HG03520 (cell line): ENCODE results near the gene VILL.

Experiments
- ATAC-seq: cut with Tn5 transposase; IDR thresholded peaks from one replicate; pipeline ENCODE4 v1.9.1; 2021; ENCODE audit warnings: mild to moderate bottlenecking, moderate library complexity; ENCODE audit not compliant: unreplicated experiment

Gene VILL

DNA sequence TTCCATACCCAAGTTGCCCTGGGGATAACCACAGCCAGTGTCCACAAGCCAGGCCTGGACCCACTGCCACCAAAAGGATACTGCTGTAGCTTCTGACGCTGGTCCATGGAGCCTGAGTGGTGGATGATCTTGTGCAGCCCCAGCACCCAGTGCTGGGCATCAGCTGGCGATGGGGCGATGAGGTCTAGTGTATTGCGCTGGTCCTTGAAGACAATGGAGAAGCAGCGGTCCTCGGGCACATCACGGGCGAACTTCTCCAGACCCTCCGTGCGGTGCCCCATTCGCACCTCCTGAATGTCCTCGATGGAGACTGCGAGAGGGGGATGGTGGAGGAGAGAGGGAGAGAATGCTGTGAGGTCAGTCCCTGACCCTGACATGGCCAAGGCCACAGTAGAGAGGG, 25.8 kb downstream of the VILL start:
- no peak for ATAC-seq

GRCh38 chr3:38016847-38017444, 26.4 kb downstream of the VILL start:
- no peak for ATAC-seq

DNA sequence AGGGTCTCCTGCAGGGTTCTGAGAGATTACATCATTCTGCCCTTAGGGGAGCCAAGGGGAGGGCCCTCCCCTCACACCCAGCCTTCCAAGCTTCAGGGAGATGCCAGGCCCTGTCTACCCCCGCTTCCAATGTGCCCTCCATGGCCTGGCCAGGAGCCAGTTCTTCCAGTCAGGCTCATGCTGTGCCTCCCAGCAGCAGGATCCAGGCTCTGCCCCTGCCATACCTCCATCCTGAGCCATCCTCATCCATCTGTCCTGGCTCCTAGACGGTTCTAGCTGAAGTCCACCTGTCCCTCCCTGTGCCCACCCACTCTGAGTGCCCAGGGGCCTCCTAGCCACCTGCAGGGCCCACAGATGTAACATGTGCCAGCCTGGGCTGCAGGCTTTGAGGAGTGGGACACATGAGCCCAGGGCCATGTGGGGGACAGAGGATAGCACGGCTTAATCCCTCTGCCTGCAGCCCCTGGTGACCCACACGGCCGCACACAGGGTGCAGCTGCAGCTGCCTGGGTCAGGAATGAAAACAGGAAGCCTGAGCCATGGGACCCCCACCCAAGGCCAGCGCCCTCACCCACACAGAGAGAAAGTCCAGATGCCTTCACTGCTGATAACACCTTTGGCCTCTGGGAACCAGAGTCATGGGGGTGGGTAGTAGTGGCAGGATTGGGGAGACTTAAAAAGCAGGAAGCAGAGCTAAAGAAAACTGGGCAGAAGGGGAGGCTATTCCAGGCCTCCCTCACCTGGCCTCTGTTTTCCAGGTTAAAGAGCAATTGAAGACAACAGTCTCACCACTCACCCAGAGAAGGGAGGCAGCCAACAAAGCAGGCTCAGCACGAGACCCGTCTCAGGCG, 27.1 kb downstream of the VILL start:
- no peak for ATAC-seq

GRCh38 chr3:38018296-38019266, 28.0 kb downstream of the VILL start:
- no peak for ATAC-seq

DNA sequence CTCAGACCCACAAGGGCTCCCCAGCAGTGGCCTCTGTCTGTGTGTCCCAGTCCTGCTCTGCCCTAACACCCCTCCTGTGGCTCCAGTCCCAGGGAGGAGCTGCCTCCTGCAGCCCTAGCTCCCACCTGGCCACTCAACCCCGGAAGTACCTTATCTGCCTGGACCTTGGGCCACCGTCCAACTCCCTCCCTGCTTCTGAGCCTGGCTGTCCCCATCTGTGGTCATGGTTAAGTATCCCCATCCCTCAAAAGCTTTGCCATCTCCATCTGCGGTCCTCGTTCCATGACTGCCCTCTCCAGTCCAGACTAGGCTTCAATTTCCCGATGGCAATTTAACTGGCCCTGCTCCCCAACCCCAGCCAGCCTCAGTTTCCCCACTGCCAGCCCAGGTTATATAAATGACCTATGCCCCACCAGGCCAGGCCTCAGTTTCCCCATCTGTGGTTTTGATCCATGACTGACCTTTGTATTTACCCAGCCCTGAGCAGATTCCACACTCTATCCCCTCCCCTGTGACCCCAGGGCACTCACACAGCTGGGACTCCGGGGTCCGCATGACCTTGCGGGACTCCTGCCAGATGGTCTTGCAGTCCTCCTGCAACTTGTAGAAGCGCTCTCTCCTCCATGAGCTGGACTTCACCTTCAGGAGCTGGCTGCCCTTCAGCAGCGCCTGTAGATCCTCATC, 29.2 kb downstream of the VILL start:
- no peak for ATAC-seq

GRCh38 chr3:38020342-38020726, 29.7 kb downstream of the VILL start:
- no peak for ATAC-seq

DNA sequence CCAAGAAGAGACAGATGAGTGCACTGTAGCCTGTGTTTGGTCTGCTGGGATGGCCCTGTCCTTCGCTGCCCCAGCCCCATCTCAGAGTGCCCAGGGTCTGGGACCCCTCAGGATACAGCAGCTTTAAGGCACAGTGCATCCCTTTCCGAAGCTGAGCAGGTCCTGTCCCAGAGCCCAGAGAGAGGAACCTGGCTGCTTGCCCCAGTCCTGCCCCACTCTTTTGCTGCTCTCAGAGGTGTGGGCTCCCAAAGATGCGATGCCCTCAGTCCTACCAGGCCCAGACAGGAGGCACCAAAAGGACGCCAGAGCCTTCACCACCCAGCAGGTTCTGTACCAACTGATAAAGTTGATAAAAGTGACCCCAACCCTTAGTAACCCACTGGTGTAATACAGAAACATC, 30.6 kb downstream of the VILL start:
- no peak for ATAC-seq

- no peak for ATAC-seq
Observed at GRCh38 chr3:38022301-38022700, 31.7 kb downstream of the VILL start.

DNA sequence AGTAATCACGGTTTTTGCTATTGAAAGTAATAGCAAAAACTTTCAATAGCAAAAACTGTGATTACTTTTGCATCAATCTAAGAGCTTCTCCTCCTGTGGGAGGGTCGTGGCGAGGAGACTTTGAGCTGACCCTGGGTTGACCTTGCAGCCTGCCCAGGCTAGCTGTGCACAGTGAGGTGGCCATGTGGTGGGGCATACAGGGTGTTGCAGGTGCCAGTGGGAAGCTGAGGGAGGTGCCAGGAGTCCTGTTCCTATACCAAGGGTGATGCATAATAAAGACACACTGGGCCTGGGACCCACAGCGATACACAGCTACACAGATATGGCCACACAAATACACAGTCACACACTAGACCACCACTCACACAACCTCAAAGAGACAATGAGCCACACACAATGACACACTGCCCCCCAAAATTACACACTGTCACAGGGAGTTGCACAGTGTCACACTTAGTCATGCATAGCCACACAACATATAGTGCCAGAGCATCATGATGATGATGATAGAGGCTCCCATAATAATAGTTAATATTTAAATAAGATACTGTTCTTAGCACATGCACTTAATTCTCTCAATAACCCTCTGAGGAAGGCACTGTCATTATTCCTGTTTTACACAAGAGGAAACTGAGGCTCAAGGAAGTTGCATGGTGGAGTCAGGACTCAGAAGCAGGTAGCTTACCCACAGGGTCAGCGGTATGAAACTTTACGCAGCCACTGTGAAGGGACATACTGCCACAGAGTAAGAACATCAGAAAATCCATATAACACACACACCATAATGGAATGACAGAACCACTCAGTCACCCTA, 32.5 kb downstream of the VILL start:
- no peak for ATAC-seq

DNA sequence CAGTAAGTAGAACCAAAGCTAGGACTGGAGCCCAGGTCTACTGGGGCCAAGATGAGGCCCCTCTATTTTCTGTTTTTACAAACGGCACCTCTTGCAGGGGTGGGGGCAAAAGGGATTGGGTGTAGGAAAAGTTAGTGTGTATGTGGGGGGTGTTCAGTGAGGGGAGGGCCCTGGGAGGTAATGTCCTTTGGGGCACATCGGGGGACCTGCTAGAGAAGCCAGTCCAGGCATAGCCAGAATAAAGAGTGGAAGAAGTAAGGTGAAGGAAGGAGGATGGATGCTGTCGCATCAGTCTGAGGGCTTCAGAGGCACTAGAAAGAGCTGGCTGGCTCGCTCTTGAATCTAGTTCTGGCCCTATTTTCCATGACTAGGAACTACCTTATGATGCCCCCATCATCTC, 36.3 kb downstream of the VILL start:
- no peak for ATAC-seq

- no peak for ATAC-seq
Observed at GRCh38 chr3:38027466-38028465, 37.2 kb downstream of the VILL start.

DNA sequence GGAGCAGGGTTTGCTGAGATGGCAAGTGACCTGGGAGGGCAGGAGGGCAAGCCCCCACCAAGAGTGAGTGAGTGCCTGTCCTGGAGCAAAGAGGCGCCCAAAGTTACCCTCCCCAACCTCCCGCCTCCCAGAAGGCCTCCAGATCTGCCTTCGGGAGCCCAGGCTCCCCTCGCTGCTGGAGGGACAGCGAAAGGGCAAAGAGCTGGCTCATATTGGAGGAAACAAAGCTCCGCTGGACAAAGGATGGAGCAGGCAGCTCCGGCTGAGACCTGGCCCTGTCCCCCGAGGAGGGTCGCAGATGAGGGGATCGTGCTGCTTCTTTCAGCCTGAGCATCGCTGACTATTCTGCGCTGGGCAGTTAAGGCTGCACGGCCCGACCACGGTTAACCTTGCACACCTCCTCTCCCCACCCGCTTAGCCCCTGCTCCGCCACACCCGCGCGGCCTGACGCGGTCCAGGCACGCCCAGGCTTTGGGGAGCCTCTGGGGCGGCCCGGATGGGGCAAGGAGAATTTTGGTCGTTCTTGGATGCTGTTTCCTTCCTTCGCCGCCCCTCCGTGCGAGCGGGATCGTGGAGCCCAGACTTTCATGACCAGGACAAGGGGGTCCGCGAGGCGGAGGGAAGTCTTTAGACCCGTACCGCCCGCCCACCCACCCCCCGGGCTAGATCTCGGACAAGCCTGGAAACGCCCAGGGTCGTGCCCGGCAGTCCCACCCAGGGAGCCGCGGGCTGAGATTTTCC, 38.2 kb downstream of the VILL start:
- no peak for ATAC-seq

- ATAC-seq = no peak
Observed at GRCh38 chr3:38029400-38030125, 39.0 kb downstream of the VILL start, which contains the start of gene PLCD1. Gene PLCD1 (minus strand): TSS chr3:38029642. CDS start chr3:38029539, 103 bp downstream.

- ATAC-seq = no peak
Observed at GRCh38 chr3:38030126-38031021, 39.8 kb downstream of the VILL start.

DNA sequence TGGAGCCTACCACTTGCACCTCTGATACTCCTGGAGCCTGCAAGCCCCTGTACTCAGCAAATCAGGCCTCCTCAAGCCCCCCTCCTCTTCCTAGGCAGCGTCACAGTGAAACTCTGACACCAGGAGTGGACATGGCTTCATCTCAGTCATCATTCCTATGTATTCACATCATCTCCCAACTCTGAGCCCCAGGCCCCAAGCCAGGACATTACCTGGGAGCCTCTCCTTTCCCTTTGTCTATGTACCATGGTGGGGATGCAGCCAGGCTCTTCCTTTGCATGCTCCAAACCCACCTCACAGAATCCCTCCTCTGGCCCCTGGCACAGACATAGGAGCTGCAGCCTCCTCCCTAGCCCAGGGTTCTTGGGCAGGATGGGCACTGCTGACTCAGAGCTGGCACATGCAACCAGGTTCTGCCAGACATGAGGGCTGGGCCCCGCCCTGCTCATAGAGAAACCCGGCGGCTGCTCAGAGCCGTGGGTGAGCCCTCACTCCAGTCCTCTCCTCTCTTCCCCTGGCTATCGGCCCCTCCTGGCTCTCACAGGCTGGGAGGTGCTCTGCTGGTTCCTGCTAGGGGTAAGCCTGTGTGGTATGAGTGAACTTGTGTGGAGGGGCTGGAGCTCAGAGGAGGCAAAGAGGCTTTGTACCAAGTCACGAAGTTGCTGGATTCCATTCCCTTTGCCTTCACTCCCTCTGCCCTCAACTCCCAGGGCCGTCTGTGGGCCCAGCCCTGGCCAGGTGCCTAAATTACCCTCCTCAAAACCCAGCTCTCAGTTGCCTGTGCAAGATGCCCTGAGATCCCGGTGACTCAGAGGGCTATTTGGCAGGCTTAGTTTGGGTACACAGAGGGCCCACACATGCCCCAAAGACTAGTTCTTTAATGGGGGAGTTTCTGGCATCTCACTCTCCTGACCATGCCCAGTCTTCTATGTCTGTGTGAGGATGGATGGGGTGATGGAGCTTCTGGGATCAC, 40.7 kb downstream of the VILL start:
- ATAC-seq = no peak
